ENCODE results near the gene DHDH. TPM values are rescaled to one million over a fixed set of nuclear protein-coding genes. Genes with fewer than 3 reads are reported as not detected.

Gene DHDH
- total and polyA plus RNA-seq, 2 of the 13 experiments (the other 11 are each of a cell fraction or from before 2014, with no cell fraction given) = 0.13 to 0.91 TPM

DNA sequence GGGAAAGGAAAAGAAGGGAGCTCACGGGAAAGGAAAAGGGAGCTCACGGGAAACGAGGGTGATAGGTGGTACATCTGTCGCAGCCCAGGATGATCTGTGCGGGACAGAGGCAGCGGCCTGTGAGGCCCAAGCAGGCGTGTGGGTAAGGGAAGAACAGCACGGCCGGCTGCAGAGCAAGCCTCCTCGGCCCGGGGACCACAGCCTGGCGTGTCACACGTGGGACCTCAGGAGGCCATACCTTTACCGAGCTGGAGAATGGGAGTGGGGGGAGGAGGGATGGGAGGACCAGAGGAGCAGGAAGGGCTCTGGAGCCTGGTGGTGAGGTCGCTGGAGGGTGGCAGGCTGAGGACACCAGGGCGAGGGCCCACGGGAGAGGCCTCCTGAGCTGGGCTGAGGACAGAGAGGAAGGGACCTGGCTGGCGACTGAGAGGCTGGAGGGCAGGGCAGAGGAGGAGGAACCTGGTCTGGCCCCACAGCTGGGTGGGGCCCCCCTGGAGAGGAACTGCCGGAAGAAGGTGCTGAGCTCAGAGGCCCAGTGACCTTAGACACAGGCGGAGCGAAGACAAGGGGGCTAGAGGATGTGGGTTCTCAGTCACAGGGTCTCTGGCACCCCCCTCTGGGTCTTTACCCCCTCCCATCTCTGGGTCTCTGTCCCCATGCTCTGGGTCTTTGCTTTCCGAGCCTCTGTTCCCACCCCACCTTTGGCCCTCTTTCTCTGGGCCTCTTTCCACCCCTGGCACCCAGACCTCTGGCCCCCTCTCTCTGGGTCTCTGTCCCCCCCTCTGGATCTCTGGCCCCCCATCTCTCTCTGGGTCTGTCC is 28.7 kb downstream of the DHDH start (continued):
- TF ChIP-seq HNRNPUL1 (IDR thresholded peaks at IDR 0.05; ENCODE audit: low read depth, low read length) (no peak), ATRX (CRISPR knock-in tag; IDR thresholded peaks at IDR 0.05; ENCODE audit: borderline replicate concordance) (0 out of 2 replicates have a peak, but pooled peaks have one; percentile 16), XRCC5 (optimal IDR thresholded peaks at IDR 0.05; ENCODE audit: low read length) (peak; percentile 77), ZNF33B (CRISPR knock-in tag; IDR thresholded peaks at IDR 0.05) (peak; percentile 34), ZBTB7B (CRISPR knock-in tag; IDR thresholded peaks at IDR 0.05) (peak; percentile 97), EED (CRISPR knock-in tag; IDR thresholded peaks at IDR 0.05) (peak; percentile 68; the same call in 1 of the 2 replicates), ZNF660 (CRISPR knock-in tag; IDR thresholded peaks at IDR 0.05; ENCODE audit: borderline replicate concordance, low read depth) (no peak), HMG20A (CRISPR knock-in tag; IDR thresholded peaks at IDR 0.05; ENCODE audit: borderline replicate concordance) (peak; percentile 57; the same call in 1 of the 2 replicates), KAT2B (IDR thresholded peaks at IDR 0.05; ENCODE audit: borderline replicate concordance, low read depth, low read length) (no peak), KLF11 (CRISPR knock-in tag; IDR thresholded peaks at IDR 0.05) (peak; percentile 91; the same call in 1 of the 2 replicates), ZNF772 (CRISPR knock-in tag; IDR thresholded peaks at IDR 0.05) (peak; percentile 96), ZFP90 (CRISPR knock-in tag; IDR thresholded peaks at IDR 0.05; ENCODE audit: borderline replicate concordance) (no peak; the same call in 1 of the 2 replicates), CREM (IDR thresholded peaks at IDR 0.05) (peak; percentile 28; the same call in 1 of the 2 replicates), CREM (CRISPR knock-in tag; IDR thresholded peaks at IDR 0.05) (no peak), PLRG1 (conservative IDR thresholded peaks at IDR 0.05) (no peak), CENPX (CRISPR knock-in tag; IDR thresholded peaks at IDR 0.05) (no peak), ZNF343 (CRISPR knock-in tag; IDR thresholded peaks at IDR 0.05) (peak; percentile 30; the same call in 1 of the 2 replicates), ZSCAN12 (CRISPR knock-in tag; IDR thresholded peaks at IDR 0.05) (no peak), MAFF (IDR thresholded peaks at IDR 0.05; ENCODE audit: low read depth, low read length) (no peak)
- TF ChIP-seq, protein P1, sequence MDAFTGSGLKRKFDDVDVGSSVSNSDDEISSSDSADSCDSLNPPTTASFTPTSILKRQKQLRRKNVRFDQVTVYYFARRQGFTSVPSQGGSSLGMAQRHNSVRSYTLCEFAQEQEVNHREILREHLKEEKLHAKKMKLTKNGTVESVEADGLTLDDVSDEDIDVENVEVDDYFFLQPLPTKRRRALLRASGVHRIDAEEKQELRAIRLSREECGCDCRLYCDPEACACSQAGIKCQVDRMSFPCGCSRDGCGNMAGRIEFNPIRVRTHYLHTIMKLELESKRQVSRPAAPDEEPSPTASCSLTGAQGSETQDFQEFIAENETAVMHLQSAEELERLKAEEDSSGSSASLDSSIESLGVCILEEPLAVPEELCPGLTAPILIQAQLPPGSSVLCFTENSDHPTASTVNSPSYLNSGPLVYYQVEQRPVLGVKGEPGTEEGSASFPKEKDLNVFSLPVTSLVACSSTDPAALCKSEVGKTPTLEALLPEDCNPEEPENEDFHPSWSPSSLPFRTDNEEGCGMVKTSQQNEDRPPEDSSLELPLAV (CRISPR knock-in tag; conservative IDR thresholded peaks at IDR 0.05; ENCODE audit: low read depth) = no peak
- TF ChIP-seq, protein P2, sequence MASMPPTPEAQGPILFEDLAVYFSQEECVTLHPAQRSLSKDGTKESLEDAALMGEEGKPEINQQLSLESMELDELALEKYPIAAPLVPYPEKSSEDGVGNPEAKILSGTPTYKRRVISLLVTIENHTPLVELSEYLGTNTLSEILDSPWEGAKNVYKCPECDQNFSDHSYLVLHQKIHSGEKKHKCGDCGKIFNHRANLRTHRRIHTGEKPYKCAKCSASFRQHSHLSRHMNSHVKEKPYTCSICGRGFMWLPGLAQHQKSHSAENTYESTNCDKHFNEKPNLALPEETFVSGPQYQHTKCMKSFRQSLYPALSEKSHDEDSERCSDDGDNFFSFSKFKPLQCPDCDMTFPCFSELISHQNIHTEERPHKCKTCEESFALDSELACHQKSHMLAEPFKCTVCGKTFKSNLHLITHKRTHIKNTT (CRISPR knock-in tag; IDR thresholded peaks at IDR 0.05) = 0 out of 2 replicates have a peak, but pooled peaks have one; percentile 25
- TF ChIP-seq, protein P3, sequence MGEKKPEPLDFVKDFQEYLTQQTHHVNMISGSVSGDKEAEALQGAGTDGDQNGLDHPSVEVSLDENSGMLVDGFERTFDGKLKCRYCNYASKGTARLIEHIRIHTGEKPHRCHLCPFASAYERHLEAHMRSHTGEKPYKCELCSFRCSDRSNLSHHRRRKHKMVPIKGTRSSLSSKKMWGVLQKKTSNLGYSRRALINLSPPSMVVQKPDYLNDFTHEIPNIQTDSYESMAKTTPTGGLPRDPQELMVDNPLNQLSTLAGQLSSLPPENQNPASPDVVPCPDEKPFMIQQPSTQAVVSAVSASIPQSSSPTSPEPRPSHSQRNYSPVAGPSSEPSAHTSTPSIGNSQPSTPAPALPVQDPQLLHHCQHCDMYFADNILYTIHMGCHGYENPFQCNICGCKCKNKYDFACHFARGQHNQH (CRISPR knock-in tag; IDR thresholded peaks at IDR 0.05) = peak; percentile 74; the same call in 1 of the 2 replicates
- TF ChIP-seq, protein P4, sequence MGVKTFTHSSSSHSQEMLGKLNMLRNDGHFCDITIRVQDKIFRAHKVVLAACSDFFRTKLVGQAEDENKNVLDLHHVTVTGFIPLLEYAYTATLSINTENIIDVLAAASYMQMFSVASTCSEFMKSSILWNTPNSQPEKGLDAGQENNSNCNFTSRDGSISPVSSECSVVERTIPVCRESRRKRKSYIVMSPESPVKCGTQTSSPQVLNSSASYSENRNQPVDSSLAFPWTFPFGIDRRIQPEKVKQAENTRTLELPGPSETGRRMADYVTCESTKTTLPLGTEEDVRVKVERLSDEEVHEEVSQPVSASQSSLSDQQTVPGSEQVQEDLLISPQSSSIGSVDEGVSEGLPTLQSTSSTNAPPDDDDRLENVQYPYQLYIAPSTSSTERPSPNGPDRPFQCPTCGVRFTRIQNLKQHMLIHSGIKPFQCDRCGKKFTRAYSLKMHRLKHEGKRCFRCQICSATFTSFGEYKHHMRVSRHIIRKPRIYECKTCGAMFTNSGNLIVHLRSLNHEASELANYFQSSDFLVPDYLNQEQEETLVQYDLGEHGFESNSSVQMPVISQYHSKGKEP (CRISPR knock-in tag; IDR thresholded peaks at IDR 0.05) = 0 out of 2 replicates have a peak, but pooled peaks have one; percentile 58
- TF ChIP-seq, protein P5, sequence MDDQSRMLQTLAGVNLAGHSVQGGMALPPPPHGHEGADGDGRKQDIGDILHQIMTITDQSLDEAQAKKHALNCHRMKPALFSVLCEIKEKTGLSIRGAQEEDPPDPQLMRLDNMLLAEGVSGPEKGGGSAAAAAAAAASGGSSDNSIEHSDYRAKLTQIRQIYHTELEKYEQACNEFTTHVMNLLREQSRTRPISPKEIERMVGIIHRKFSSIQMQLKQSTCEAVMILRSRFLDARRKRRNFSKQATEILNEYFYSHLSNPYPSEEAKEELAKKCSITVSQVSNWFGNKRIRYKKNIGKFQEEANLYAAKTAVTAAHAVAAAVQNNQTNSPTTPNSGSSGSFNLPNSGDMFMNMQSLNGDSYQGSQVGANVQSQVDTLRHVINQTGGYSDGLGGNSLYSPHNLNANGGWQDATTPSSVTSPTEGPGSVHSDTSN (CRISPR knock-in tag; IDR thresholded peaks at IDR 0.05; ENCODE audit: borderline replicate concordance) = no peak
